Naive thymus-derived CD8-positive, alpha-beta T cell (primary cell): ENCODE data around the gene PLXNA4. TPM values are rescaled to one million over a fixed set of nuclear protein-coding genes. Genes with fewer than 3 reads are reported as not detected.
"Not testable (repeated sequence)": the region's sequence is repeated elsewhere in the genome, so short reads cannot be mapped to it uniquely, and the experiment has no call there.

Experiments used
- ATAC-seq, 2 donors: fragments of 150-1000 bp; cut with Tn5 transposase in 1 of 2; sonication (Bioruptor Pico), chemical (Tn5 transposase) in 1 of 2; 1 replicate in 1 of 2; 2 replicates in 1 of 2; pipeline ENCODE4 v1.10.0; 2021; ENCODE audit warnings: mild to moderate bottlenecking in 2 of 2, moderate library complexity in 2 of 2
- POLR2A ChIA-PET: fragments of 350-600 bp; sonication (Branson Sonifier 250); formaldehyde crosslinking; loops from one replicate; lab custom pipeline; 2021; ENCODE audit warnings: antibody characterized with exemption; lab: Charles Lee
- DNase-seq, 10 donors: peaks; one replicate each; pipeline versions ENCODE4 v3.0.0 to v3.0.0-alpha.2; 2020 to 2022
- H3K27ac Mint-ChIP-seq, 10 donors: one replicate each; pipeline ENCODE4 v1.8.0; 2020 to 2022; ENCODE audit warnings: mild to moderate bottlenecking in 10 of 10, mixed read lengths in 10 of 10, moderate library complexity in 4 of 10, inconsistent platforms in 1 of 10
- H3K27me3 Mint-ChIP-seq, 5 donors: one replicate each; pipeline ENCODE4 v1.8.0; 2021 to 2022; ENCODE audit warnings: mixed read lengths in 5 of 5
- H3K36me3 Mint-ChIP-seq, 3 donors: one replicate each; pipeline ENCODE4 v1.8.0; 2020 to 2022; ENCODE audit warnings: mixed read lengths in 3 of 3, mild to moderate bottlenecking in 2 of 3, inconsistent platforms in 1 of 3
- H3K4me1 Mint-ChIP-seq, 4 donors: one replicate each; pipeline ENCODE4 v1.8.0; 2021 to 2022; ENCODE audit warnings: mixed read lengths in 4 of 4
- H3K4me3 Mint-ChIP-seq, 10 donors: one replicate each; pipeline ENCODE4 v1.8.0; 2020 to 2022; ENCODE audit warnings: mild to moderate bottlenecking in 10 of 10, mixed read lengths in 10 of 10, moderate library complexity in 6 of 10, inconsistent platforms in 1 of 10
- H3K9me3 Mint-ChIP-seq, 9 donors: one replicate each; pipeline ENCODE4 v1.8.0; 2020 to 2022; ENCODE audit warnings: mixed read lengths in 9 of 9, mild to moderate bottlenecking in 3 of 9, inconsistent platforms in 1 of 9, moderate library complexity in 1 of 9
- polyA plus RNA-seq, 3 donors: library from polyadenylated mRNA; unstranded; fragments of 300-500 nt; fragmentation: Illumina TruSeq; gene quantifications; one replicate each; pipeline ENCODE4 v1.2.3, GENCODE V29; 2021
- total RNA-seq, 8 experiments: library from RNA in 2 of 8; stranded (reverse) in 2 of 8; gene quantifications; one replicate each; pipeline ENCODE4 v1.2.3 and lab custom pipeline; 2021 to 2026

Gene PLXNA4
- total and polyA plus RNA-seq, 5 experiments from 2014 or later = 0.05 to 1.2 (median 0.27) TPM

GRCh38 chr7:132178402-132179079, 397.7 kb downstream of the PLXNA4 start:
- ATAC-seq, H3K36me3 Mint-ChIP-seq, POLR2A ChIA-PET, H3K4me1 Mint-ChIP-seq, H3K27ac Mint-ChIP-seq, H3K9me3 Mint-ChIP-seq, H3K27me3 Mint-ChIP-seq, DNase-seq, H3K4me3 Mint-ChIP-seq: not testable (repeated sequence)

GRCh38 chr7:132177708-132178401, 398.4 kb downstream of the PLXNA4 start:
- H3K27me3 Mint-ChIP-seq = peaks cover 0 to 3% (median 0%) of the 10 kb centered on the region in 5 donors

GRCh38 chr7:132176719-132177118, 399.6 kb downstream of the PLXNA4 start:
- ATAC-seq (no peak), DNase-seq (no peak)
- Mint-ChIP-seq H3K27me3 (no peaks in the 10 kb centered on the region), H3K36me3 (no peaks in the 10 kb centered on the region), H3K9me3 (no peaks in the 10 kb centered on the region), H3K4me3 (no peak overlapping the region), H3K27ac (no peak overlapping the region), H3K4me1 (no peaks in the 10 kb centered on the region)
- POLR2A ChIA-PET = no interaction called here

More at GRCh38 chr7:132177708-132178401, 398.4 kb downstream of the PLXNA4 start:
- no peak for ATAC-seq
- DNase-seq = no peak
- Mint-ChIP-seq H3K4me1 (no peaks in the 10 kb centered on the region), H3K27ac (peak overlapping the region in 1 of 10 donors; percentile 22), H3K36me3 (no peaks in the 10 kb centered on the region), H3K9me3 (no peaks in the 10 kb centered on the region), H3K4me3 (no peak overlapping the region)
- POLR2A ChIA-PET = no interaction called here

- POLR2A ChIA-PET = no interaction called here
- DNase-seq (no peak), ATAC-seq (no peak)
- Mint-ChIP-seq H3K27ac (no peak overlapping the region), H3K4me3 (no peak overlapping the region), H3K36me3 (peaks cover 0 to 3% (median 0%) of the 10 kb centered on the region in 3 donors), H3K27me3 (peaks cover 0 to 2% (median 0%) of the 10 kb centered on the region in 5 donors), H3K9me3 (no peaks in the 10 kb centered on the region), H3K4me1 (no peaks in the 10 kb centered on the region)
These were observed 405.1 kb downstream of the PLXNA4 start for GRCh38 chr7:132171130-132171576.

- no peaks in the 10 kb centered on the region for H3K9me3 Mint-ChIP-seq
- no peaks in the 10 kb centered on the region for H3K4me1 Mint-ChIP-seq
- POLR2A ChIA-PET = no interaction called here
- no peak overlapping the region for H3K27ac Mint-ChIP-seq
- peaks cover 0 to 3% (median 0%) of the 10 kb centered on the region in 3 donors for H3K36me3 Mint-ChIP-seq
- DNase-seq (no peak), ATAC-seq (no peak)
- peaks cover 0 to 4% (median 0%) of the 10 kb centered on the region in 5 donors for H3K27me3 Mint-ChIP-seq
- H3K4me3 Mint-ChIP-seq = no peak overlapping the region
These were observed 406.5 kb downstream of the PLXNA4 start for GRCh38 chr7:132169730-132170129.

- Mint-ChIP-seq H3K36me3 (peaks cover 0 to 3% (median 0%) of the 10 kb centered on the region in 3 donors), H3K27ac (no peak overlapping the region), H3K9me3 (no peaks in the 10 kb centered on the region), H3K4me1 (no peaks in the 10 kb centered on the region), H3K4me3 (no peak overlapping the region), H3K27me3 (peaks cover 0 to 5% (median 0%) of the 10 kb centered on the region in 5 donors)
- no peak for DNase-seq
- ATAC-seq = no peak
- POLR2A ChIA-PET = no interaction called here
These were observed 408.0 kb downstream of the PLXNA4 start for GRCh38 chr7:132168239-132168638.

- H3K27ac Mint-ChIP-seq, ATAC-seq, POLR2A ChIA-PET, H3K4me3 Mint-ChIP-seq, H3K36me3 Mint-ChIP-seq, DNase-seq, H3K4me1 Mint-ChIP-seq, H3K9me3 Mint-ChIP-seq: not testable (repeated sequence)
- peaks cover 0 to 11% (median 0%) of the 10 kb centered on the region in 5 donors for H3K27me3 Mint-ChIP-seq
These were observed 410.6 kb downstream of the PLXNA4 start for GRCh38 chr7:132165695-132166094.

- Mint-ChIP-seq H3K4me1 (no peaks in the 10 kb centered on the region), H3K4me3 (no peak overlapping the region), H3K27me3 (peaks cover 0 to 11% (median 1%) of the 10 kb centered on the region in 5 donors), H3K36me3 (peaks cover 0 to 7% (median 0%) of the 10 kb centered on the region in 3 donors), H3K9me3 (no peaks in the 10 kb centered on the region), H3K27ac (no peak overlapping the region)
- DNase-seq (no peak), ATAC-seq (no peak)
- POLR2A ChIA-PET = no interaction called here
These were observed 411.6 kb downstream of the PLXNA4 start for GRCh38 chr7:132164558-132165125.

GRCh38 chr7:132162556-132163144, 413.6 kb downstream of the PLXNA4 start:
- H3K9me3 Mint-ChIP-seq = no peaks in the 10 kb centered on the region
- H3K4me1 Mint-ChIP-seq = no peaks in the 10 kb centered on the region
- H3K27me3 Mint-ChIP-seq = peaks cover 0 to 11% (median 1%) of the 10 kb centered on the region in 5 donors
- peaks cover 0 to 7% (median 0%) of the 10 kb centered on the region in 3 donors for H3K36me3 Mint-ChIP-seq
- DNase-seq (no peak), ATAC-seq (no peak)
- no peak overlapping the region for H3K4me3 Mint-ChIP-seq
- POLR2A ChIA-PET = no interaction called here
- no peak overlapping the region for H3K27ac Mint-ChIP-seq

- Mint-ChIP-seq H3K9me3 (no peaks in the 10 kb centered on the region), H3K27me3 (peaks cover 0 to 11% (median 1%) of the 10 kb centered on the region in 5 donors), H3K36me3 (peaks cover 0 to 7% (median 0%) of the 10 kb centered on the region in 3 donors), H3K4me3 (no peak overlapping the region), H3K4me1 (no peaks in the 10 kb centered on the region), H3K27ac (peak overlapping the region in 1 of 10 donors; percentile 26)
- DNase-seq (no peak), ATAC-seq (no peak)
- POLR2A ChIA-PET = no interaction called here
These were observed 414.3 kb downstream of the PLXNA4 start for GRCh38 chr7:132161976-132162375.

GRCh38 chr7:132161533-132161915, 414.7 kb downstream of the PLXNA4 start:
- Mint-ChIP-seq H3K27ac (no peak overlapping the region), H3K36me3 (peaks cover 0 to 7% (median 0%) of the 10 kb centered on the region in 3 donors), H3K27me3 (peaks cover 0 to 11% (median 1%) of the 10 kb centered on the region in 5 donors), H3K4me1 (no peaks in the 10 kb centered on the region), H3K9me3 (no peaks in the 10 kb centered on the region), H3K4me3 (no peak overlapping the region)
- POLR2A ChIA-PET = no interaction called here
- ATAC-seq (no peak), DNase-seq (no peak)

- POLR2A ChIA-PET = no interaction called here
- Mint-ChIP-seq H3K4me1 (no peaks in the 10 kb centered on the region), H3K36me3 (peaks cover 0 to 4% (median 0%) of the 10 kb centered on the region in 3 donors), H3K4me3 (no peak overlapping the region), H3K9me3 (no peaks in the 10 kb centered on the region), H3K27ac (no peak overlapping the region), H3K27me3 (peaks cover 0 to 11% (median 1%) of the 10 kb centered on the region in 5 donors)
- DNase-seq (no peak), ATAC-seq (no peak)
These were observed 415.4 kb downstream of the PLXNA4 start for GRCh38 chr7:132160611-132161532.
